PC-9 (cell line): ENCODE results near the gene GCA.

Source experiments
- EZH2 ChIP-seq: fragments of 200-600 bp; sonication (generic); IDR thresholded peaks from 2 replicates; pipeline ENCODE4 v1.8.0; 2017; ENCODE audit warnings: antibody characterized with exemption, low read depth
- TF ChIP-seq, protein P1 (sequence below): fragments of 200-600 bp; sonication (generic); conservative IDR thresholded peaks from 2 replicates; pipeline ENCODE4 v1.6.1; 2017; ENCODE audit warnings: mixed run types, antibody characterized with exemption, mild to moderate bottlenecking, moderate library complexity

DNA sequence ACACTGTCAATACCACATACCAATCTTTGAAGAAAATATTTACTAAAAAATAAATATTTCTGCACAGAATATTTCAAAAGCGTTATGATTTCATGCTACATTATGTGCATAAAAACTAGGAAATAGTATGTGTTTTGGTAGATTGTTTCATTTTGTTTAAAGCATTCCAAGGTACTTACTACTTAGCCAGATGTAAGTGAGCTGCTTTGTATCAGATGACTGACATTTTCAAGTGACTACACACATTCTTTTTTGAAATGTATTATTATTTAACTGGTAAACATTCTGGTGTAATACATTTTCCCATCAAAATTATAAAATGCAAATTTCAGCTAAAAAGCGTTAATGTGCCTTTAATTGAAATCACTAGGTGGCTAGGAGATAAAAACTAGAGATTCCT lies 21.5 kb downstream of the GCA start:
- TF ChIP-seq, protein P1, sequence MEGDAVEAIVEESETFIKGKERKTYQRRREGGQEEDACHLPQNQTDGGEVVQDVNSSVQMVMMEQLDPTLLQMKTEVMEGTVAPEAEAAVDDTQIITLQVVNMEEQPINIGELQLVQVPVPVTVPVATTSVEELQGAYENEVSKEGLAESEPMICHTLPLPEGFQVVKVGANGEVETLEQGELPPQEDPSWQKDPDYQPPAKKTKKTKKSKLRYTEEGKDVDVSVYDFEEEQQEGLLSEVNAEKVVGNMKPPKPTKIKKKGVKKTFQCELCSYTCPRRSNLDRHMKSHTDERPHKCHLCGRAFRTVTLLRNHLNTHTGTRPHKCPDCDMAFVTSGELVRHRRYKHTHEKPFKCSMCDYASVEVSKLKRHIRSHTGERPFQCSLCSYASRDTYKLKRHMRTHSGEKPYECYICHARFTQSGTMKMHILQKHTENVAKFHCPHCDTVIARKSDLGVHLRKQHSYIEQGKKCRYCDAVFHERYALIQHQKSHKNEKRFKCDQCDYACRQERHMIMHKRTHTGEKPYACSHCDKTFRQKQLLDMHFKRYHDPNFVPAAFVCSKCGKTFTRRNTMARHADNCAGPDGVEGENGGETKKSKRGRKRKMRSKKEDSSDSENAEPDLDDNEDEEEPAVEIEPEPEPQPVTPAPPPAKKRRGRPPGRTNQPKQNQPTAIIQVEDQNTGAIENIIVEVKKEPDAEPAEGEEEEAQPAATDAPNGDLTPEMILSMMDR: no peak
- TF ChIP-seq EZH2: no peak
